Renal pelvis (tissue), 4 donors: ENCODE results near the gene PEMT. TPM values are rescaled to one million over a fixed set of nuclear protein-coding genes. Genes with fewer than 3 reads are reported as not detected.
"Not testable (repeated sequence)": the region's sequence is repeated elsewhere in the genome, so short reads cannot be mapped to it uniquely, and the experiment has no call there.

Experiments used
- DNase-seq: peaks from one replicate; pipeline ENCODE4 v3.0.0-alpha.2; 2013
- polyA plus RNA-seq, 3 donors: library from polyadenylated mRNA; unstranded; fragments of 120-200 nt; gene quantifications; one replicate each; pipeline ENCODE4 v1.2.1, GENCODE V29; 2013; ENCODE audit not compliant: insufficient read length in 3 of 3

Gene PEMT
- polyA plus RNA-seq, 3 donors = 33.0 to 39.3 (median 34.1) TPM

DNA sequence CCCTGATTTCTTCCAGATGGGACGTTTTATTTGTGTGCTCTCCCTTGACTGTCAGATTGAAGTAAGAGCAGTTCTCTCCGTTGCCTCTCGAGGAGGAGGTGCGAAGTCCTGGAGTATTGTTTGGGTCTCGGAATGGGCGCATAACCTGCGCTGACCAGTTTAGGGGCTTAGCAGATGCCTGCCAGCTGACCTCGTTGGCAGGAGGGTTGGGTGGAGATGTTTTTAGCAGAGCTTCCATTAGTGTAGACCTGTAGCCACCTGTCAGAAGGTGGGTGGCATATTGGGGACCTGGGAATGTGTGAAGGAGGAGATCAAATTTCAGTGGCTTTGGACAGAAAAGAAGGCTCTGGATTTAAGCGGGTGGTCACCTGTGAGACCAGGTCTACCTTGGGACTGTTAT is 98.9 kb downstream of the PEMT start:
- no peak for DNase-seq

DNA sequence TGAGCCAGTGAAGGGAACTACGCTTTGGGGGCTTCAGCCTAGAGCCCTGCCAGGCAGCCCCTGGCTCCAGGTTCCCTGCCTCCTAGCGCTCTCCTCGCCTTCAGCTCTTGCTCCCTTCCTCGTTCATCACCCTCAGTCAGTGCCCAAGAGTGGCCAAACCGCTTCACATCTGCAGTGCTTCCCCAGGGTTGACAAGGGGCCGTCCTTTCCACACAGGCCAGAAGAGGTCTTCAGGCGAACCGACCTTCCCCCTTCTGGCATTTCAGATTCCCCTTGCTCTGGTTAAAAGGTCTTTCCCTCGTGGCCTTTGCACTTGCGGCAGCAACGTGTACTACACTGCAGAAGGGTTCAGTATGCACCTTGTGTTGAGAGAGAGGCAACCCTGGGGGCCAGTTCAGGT is 99.4 kb downstream of the PEMT start:
- no peak for DNase-seq

DNA sequence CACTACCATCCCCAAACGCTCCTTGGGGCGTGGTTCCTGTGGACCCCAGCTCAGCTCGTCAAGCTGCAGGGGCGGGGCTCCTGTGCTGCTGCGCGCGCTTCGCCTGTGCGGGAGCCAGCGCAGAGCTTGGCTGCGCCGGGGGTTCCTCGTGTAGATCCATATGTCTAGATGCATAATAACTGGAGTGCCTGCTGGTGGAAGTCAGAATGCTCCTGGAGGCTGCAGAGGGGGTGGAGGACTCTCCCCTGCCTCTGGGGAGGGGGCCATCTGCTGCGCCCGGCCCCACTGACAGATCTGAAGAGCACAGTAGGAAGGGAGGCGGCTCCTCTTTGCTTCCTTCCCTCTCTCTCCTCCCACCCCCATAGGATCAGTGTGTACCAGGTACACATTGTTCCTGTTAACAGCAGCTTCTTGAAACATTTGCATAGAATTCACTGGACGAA is 99.9 kb downstream of the PEMT start:
- no peak for DNase-seq

DNA sequence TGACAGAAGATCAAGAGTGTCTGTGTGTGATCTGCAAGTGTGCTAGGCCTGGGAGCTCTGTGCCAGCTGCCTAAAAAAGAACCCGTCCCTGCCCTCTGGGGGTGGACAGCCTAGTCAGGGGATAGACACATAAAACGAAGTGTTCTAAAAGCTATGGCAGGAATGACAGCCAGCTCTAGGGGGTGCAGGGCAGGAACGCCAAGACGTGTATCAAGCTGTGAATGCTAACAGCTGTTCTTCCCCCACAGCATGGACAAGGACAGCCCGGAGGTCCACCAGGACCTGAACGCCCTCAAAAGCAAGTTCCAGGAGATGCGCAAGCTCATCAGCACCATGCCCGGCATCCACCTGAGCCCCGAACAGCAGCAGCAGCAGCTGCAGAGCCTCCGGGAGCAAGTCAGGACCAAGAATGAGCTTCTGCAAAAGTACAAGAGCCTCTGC is 100.5 kb downstream of the PEMT start:
- DNase-seq = no peak

DNA sequence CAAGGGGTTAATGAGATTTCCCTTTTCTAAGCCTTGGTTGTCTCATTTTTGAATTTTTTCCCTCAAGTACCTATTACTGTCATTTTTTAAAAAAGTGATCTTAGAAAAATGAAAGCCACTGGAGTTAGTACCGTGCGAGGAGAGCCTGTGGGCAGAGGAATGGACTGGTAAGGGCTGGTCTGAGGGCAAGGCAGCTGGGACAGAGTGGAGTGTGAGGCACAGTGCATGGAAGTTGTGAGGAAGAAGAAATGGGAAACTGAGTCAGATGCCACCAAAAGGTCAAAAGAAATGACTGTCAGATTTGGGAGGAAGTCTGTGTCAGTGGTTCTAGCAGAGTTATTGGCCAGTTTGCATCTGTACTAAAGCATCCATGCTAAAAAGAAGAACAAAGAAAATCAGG is 103.5 kb downstream of the PEMT start:
- DNase-seq = no peak

DNA sequence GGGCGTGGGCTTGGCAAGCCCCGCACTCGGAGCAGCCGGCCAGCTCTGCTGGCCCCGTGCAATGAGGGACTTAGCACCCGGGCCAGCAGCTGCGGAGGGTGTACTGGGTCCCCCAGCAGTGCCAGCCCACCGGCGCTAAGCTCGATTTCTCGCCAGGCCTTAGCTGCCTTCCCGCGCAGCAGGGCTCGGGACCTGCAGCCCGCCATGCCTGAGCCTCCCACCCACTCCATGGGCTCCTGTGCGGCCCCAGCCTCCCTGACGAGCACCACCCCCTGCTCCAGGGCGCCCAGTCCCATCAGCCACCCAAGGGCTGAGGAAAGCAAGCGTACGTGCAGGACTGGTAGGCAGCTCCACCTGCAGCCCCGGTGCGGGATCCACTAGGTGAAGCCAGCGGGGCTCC is 105.1 kb downstream of the PEMT start:
- DNase-seq = not testable (repeated sequence)

DNA sequence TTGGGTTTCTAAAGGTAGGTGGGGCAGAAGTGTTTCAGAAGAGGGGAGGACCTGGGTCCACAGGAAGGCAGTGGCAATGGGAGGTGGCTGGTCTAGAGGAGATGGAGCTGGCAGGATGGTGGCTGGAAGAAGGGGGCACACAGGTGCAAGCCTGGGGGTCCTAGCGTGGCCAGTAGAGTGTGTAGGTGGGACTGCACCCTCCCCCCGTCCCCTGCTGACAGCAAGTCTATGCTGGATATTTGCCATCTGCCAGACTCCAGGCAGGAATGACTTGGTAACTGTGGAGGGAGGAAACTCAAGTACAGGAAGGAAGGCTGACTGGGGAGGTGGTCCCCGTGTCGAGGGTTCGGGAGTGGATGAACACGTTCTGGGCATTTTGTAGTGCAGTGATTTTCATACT is 106.1 kb downstream of the PEMT start:
- no peak for DNase-seq

DNA sequence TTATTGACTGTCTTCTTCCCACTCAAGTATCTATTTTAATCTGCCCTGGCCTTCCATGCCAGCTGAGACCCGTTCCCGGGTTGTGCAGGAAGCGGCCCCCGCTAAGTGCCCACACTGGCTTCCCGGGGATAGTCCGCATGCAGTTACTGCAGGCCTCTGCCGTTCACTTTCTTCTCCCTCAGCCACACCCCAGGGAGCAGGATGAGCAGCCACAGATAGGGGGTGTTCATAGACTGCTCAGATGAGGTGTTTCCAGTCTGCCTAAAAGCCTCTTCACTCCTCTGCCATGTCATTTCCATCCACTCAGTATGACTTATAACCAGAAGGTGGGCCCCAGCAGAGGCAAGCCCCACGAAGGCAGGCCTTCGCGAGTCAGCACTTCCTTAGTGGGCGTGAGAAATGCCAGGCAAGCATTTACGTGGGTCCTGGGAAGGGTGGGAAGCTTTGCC is 107.0 kb downstream of the PEMT start:
- DNase-seq = no peak

DNA sequence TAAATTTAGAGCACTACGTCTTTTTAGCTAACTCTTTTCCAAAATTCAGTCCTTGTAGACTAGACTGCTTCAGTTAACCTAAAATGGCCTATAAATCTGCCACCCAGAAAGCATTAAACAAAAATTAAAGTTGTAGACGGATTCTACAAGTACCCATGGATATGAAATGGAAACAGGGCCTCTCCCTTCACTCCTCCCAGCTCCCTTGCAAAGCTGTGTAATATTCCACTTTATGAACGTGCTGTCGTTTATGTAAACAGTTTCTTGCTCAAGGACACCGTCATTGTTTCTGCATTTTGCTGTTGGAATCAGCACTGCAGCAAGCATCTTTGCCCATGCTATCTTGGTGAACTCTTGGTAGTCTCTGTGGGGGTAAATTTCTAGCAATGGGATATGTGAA is 109.6 kb downstream of the PEMT start:
- DNase-seq = no peak

DNA sequence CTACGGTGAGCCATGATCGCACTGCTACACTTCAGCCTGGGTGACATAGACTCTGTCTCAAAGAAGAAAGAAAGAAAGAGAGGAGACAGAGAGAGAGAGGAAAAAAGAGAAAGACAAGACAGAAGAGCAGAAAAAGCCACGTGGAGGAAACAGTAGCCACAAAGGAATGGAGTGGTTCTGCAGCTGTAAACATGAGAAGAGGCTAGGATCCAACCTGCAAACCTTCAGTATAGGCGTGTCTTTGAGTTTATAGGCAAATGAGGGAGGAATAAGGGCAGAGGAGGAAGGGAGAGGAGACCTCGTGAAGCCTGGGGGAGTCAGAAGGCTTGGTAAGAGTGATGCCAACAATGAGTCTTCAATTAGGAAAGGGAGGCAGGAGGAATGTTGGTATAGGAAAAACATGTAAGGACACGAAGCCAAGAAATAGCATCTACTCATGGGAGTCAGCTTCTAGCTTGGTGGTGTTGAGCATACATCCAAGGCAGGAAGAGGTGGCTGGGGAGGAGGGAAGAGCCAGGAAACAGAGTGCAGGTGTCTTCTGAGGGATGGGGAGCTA is 110.8 kb downstream of the PEMT start:
- no peak for DNase-seq

DNA sequence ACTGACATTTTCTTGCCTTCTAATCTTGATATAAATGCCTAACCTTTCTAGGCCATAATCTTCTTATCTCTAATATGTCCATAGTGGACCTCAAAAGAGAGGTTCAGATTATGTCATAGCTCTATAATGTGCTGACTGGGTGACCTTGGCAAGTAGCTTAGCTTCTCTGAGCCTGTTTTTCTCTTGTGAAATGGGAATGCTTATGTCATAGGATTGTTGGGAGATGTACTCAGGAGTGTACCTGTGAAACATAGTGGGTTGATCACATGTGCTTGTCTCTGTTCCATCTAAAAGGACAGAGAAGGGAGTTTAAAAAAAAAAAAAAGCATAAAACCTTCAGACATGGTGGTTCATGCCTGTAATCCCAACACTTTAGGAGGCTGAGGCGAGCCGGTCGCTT is 112.3 kb downstream of the PEMT start:
- DNase-seq = no peak

DNA sequence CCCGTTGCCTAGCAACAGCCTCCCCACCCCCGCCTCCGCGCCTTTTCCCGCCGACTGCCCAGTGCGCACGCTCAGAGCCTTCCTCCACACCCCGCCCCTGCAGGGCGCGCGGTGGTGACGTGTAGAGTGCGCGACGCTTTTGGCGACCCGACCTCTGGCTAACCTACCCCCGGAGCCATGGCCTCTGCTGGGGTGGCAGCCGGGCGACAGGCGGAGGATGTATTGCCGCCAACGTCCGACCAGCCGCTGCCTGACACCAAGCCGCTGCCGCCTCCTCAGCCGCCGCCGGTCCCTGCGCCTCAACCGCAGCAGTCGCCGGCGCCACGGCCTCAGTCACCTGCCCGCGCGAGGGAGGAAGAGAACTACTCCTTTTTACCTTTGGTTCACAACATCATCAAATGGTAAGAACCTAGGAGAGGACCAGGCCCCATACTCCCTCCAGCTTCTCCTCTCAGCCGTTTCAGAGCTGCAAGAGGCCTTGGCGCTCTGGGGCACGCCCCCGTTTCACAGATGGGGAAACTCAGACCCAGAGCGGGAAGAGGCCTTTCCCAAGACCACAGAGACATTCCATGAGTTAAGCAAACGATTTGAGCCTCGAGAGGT is 114.5 kb downstream of the PEMT start, which contains the start of gene MED9:
Gene MED9, plus strand, starts transcription at position 136 of the 603 bp plus-strand sequence. Its CDS starts 42 bp downstream, at position 178.
- DNase-seq = peak; percentile 91

DNA sequence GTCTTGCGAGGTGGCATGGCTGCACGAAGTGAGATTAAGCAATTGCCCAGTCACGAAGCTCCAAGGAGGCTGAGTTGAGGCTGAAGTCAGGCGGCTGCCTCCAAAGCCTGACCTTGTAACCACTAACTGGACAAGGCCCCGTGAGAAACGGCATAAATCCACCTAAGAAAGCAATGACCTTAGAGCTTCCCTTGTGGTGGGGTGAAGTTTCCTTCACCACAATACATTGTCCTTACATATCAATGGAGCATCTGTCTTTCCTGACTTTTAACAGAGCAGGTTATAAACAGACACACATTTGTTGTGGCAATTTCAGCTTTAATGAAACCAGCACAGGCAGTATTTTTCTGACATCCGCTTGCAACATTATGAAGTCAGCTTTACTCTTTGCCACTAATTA is 117.2 kb downstream of the PEMT start:
- DNase-seq = no peak

DNA sequence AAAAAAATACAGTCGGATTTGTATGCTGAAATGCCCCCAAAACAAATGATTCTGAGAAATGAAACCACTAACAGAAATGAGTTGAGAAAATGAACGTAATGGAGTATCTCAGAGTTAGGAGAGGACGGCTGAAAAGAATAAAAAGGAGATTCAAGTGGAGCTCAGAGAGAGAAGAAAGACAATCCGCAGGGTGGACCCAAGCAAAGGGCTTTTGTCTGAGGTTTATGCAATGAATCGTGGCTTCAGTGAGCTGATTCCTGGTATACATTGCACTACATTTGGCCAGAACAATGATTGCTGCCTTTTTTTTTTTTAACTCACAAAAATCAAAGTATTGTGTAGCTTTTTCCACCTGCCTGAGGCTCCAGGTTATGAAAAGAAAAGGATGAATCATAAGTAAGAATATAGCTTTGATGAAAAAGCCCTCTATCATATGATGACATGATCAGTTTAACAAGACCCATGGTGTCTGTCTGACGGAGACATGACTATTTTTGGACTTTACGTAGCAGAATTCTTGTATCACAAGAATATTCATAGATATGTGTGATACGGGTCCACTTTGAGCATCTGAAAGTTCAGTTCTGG is 119.1 kb downstream of the PEMT start:
- no peak for DNase-seq

DNA sequence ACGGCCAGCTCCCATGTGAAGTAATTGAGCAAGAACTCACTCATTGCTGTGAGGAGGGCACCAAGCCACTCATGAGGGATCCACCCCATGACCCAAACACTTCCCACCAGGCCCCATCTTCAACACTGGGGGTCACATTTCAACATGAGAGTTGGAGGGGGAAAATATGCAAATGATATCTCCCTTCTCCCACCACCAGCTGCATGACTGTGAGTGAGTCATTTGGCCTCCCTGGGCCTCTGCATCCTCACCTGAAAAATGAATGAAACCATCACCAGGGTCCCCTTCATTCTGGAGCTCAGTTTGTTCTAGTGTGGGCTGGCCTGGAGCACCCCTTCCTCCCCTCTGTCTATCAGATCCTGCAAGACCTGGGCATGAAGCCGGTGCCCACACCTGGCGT is 121.5 kb downstream of the PEMT start:
- DNase-seq = no peak

DNA sequence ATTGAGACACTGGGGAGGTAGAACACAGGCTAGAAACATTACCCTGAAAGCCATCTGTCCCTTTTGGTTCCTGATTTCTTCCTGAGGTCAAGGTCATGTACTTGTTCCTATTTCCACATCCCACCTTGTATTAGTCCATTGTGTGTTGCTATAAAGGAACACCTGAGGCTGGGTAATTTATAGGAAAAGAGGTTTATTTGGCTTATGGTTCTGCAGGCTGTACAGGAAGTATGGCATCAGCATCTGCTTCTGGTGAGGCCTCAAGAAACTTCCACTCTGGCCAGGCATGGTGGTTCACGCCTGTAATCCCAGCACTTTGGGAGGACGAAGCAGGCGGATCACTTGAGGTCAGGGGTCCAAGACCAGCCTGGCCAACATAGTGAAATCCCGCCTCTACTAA is 122.2 kb downstream of the PEMT start:
- no peak for DNase-seq

DNA sequence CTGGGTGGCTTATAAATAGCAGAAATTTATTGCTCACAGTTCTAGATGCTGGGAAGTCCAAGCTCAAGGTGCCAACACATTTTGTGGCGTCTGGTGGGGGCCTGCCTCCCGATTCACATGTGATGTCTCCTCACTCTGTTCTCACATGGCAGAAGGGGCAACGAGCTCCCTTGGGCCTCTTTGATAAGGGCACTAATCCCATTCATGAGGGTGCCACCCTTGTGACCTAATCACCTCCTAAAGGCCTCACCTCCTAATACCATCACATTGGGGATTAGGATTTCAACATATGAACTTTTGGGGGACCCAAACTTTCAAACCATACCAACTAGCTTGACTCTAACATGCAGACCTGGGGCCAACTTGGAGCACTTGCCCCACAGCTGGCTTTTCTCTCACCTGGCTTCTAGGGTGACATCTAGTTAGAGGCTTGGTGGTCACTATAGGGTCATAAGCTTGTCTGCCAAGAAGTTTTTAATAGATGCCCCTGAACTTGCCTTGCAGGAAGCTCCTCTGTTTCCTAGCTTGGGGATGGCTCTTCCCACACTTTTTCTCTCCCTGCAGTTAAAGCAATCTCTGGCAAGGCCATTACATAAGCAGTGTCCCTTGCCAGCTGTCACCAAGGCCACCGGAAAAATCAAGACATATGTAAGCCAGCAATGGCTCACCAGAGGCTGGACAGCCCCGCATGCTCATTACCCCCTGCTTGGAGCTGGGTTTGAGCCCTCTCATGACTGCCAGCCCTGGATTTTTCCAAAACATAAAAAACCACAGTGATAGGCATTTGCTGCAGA is 123.1 kb downstream of the PEMT start:
- no peak for DNase-seq

DNA sequence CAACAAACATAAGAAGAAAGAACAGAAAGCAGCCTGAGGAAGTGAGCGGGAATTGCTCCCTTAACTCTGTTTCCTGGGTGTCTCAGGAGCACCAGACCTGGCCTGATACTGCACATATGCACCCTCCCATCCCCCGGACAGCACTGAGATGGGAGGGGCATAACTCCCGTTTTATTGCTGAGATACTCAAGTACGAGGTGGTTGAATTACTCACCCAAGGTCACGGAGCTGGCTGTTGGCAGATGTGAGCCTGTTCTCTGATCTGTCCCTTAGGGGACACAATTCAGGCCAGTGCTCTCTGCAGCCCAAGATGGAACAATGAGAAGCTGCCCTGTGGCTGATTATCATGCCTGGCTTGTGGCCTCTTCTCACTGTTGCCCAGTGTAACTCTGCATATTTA is 123.8 kb downstream of the PEMT start:
- no peak for DNase-seq

DNA sequence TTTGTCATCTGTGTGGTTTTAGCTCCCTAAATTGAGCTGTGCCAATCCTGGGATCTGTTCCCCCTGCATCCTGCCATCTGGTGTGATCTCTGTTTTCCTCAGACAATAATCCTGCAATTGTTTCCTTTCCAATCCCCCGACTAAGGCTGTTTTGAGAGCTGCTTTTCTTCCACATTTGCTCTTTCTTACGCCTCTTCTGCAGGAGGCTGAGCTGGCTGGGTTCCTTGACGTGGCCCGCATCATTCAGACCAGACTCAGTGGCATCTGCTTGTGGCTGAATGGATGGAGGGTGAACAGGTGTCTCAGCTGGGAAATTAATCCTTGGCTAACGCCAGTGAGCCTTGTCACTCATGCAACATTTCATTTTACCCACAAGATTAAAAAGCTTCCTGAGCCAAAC is 124.5 kb downstream of the PEMT start:
- no peak for DNase-seq

DNA sequence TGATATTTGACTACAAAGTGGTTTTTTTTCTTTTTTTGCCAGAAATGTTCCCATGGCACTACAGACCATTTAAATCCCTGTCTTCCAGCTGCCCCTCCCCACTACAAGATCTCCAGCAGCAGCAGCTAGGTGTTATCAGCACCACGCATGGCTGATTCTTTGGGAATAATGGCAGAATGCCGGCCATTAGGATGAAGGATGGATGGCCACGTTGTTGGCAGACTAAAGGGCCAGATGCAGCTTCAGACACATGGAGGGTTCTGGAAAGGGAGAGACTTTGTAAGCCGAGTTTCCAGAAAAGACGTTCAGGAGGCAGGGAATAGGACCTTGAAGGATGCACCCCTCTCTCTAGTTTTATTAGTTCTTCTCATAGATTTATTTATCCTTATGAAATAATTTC is 125.0 kb downstream of the PEMT start:
- no peak for DNase-seq

DNA sequence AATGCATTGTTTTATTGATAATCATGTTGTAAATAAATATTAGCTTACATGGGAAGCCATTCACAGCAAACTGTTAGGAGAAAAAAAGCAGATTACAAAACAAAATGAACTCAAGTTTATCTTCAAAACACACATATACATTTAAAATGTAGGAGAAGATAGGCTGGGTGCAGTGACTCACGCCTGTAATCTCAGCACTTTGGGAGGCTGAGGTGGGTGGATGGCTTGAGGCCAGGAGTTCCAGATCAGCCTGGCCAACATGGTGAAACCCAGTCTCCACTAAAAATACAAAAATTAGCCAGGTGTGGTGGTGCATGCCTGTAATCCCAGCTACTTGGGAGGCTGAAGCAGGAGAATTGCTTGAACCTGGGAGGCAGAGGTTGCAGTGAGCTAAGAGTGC is 125.6 kb downstream of the PEMT start:
- not testable (repeated sequence) for DNase-seq

DNA sequence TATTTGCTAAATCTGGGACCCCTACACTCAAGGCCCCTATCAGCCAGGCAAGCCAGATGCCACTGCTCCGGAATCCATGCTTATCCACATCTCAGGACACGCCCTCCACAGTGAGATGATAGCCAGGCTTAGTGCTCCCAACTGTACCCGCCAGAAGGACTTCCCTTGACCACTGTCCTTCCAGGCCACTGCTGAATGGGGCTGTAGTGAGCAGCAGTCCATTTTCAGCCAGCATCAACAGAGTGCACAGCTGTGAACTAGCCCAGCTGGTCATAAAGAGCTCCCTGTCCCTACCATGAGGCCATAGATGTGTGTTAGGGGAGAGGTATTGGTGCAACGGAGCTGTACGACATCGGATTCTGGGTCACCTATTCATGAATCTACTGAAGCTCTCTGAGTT is 127.7 kb downstream of the PEMT start:
- DNase-seq = no peak
